RWPE2 (cell line): ENCODE data around the gene CMKLR1.

Experiments
- ATAC-seq: fragments of 200-7000 bp; cut with Tn5 transposase; 3 replicates; pipeline ENCODE4 v1.9.1; 2021; ENCODE audit warnings: low read depth
- DNase-seq: peaks from one replicate; pipeline ENCODE4 v3.0.0-alpha.2; 2020; ENCODE audit warnings: low spot score
- H3K27ac ChIP-seq: fragments of 450-650 bp; 2 replicates; pipeline ENCODE4 v1.5.1; 2017; ENCODE audit warnings: mild to moderate bottlenecking; ENCODE audit not compliant: poor library complexity, severe bottlenecking
- H3K27me3 ChIP-seq: fragments of 250-450 bp; sonication (Bioruptor Pico); 2 replicates; pipeline ENCODE4 v1.5.1; 2021; ENCODE audit warnings: mild to moderate bottlenecking, moderate library complexity; ENCODE audit not compliant: insufficient read depth, poor library complexity, severe bottlenecking
- H3K36me3 ChIP-seq: fragments of 250-450 bp; sonication (Bioruptor Pico); 2 replicates; pipeline ENCODE4 v1.5.1; 2020; ENCODE audit warnings: low read depth, mild to moderate bottlenecking, moderate library complexity
- H3K4me1 ChIP-seq: fragments of 250-450 bp; sonication (Bioruptor Pico); 2 replicates; pipeline ENCODE4 v1.5.1; 2021; ENCODE audit warnings: mild to moderate bottlenecking, moderate library complexity; ENCODE audit not compliant: insufficient read depth, poor library complexity, severe bottlenecking
- H3K4me3 ChIP-seq: fragments of 250-450 bp; sonication (Bioruptor Pico); 2 replicates; pipeline ENCODE4 v1.5.1; 2021; ENCODE audit warnings: mild to moderate bottlenecking, moderate library complexity; ENCODE audit not compliant: severe bottlenecking
- H3K9me3 ChIP-seq: fragments of 250-450 bp; sonication (Bioruptor Pico); 2 replicates; pipeline ENCODE4 v1.5.1; 2021; ENCODE audit warnings: mild to moderate bottlenecking, moderate library complexity; ENCODE audit not compliant: severe bottlenecking
- CTCF ChIP-seq: fragments of 450-650 bp; IDR thresholded peaks from one replicate; pipeline ENCODE4 v1.5.1; 2017; ENCODE audit warnings: mild to moderate bottlenecking, moderate library complexity; ENCODE audit not compliant: poor library complexity, severe bottlenecking

CMKLR1 gene

GRCh38 chr12:108346727-108347710, 7.9 kb upstream of the CMKLR1 start:
- DNase-seq: no peak
- no peaks in the 10 kb centered on the region for H3K27me3 ChIP-seq
- no peak for ATAC-seq
- H3K36me3 ChIP-seq: no peaks in the 10 kb centered on the region
- no peaks in the 10 kb centered on the region for H3K4me1 ChIP-seq
- no peaks in the 10 kb centered on the region for H3K9me3 ChIP-seq
- no peak overlapping the region for H3K4me3 ChIP-seq
- TF ChIP-seq CTCF: no peak
- no peak overlapping the region for H3K27ac ChIP-seq

GRCh38 chr12:108345716-108346633, 6.9 kb upstream of the CMKLR1 start:
- ATAC-seq (no peak), DNase-seq (no peak)
- H3K36me3 ChIP-seq: no peaks in the 10 kb centered on the region
- no peak for TF ChIP-seq CTCF
- H3K27ac ChIP-seq: no peak overlapping the region
- H3K4me3 ChIP-seq: no peak overlapping the region
- H3K27me3 ChIP-seq: no peaks in the 10 kb centered on the region
- H3K4me1 ChIP-seq: no peaks in the 10 kb centered on the region
- H3K9me3 ChIP-seq: no peaks in the 10 kb centered on the region

- H3K27ac ChIP-seq: no peak overlapping the region
- no peaks in the 10 kb centered on the region for H3K4me1 ChIP-seq
- TF ChIP-seq CTCF: no peak
- no peak for DNase-seq
- H3K36me3 ChIP-seq: no peaks in the 10 kb centered on the region
- no peak; the same call in 2 of the 3 replicates for ATAC-seq
- no peak overlapping the region for H3K4me3 ChIP-seq
- peaks cover 10% of the 10 kb centered on the region for H3K27me3 ChIP-seq
- no peaks in the 10 kb centered on the region for H3K9me3 ChIP-seq
Observed at GRCh38 chr12:108342985-108343384, 3.9 kb upstream of the CMKLR1 start.

- H3K36me3 ChIP-seq: no peaks in the 10 kb centered on the region
- no peak for DNase-seq
- H3K4me1 ChIP-seq: no peaks in the 10 kb centered on the region
- TF ChIP-seq CTCF: no peak
- ATAC-seq: peak; percentile 28; the same call in 1 of the 3 replicates
- no peak overlapping the region for H3K27ac ChIP-seq
- H3K27me3 ChIP-seq: peaks cover 10% of the 10 kb centered on the region
- H3K9me3 ChIP-seq: no peaks in the 10 kb centered on the region
- H3K4me3 ChIP-seq: no peak overlapping the region
Observed at GRCh38 chr12:108341854-108342847, 3.0 kb upstream of the CMKLR1 start.
